ENCODE measurements around the gene NPM1. TPM values are rescaled to one million over a fixed set of nuclear protein-coding genes. Genes with fewer than 3 reads are reported as not detected.
"Not testable (repeated sequence)": the region's sequence is repeated elsewhere in the genome, so short reads cannot be mapped to it uniquely, and the experiment has no call there.

Gene NPM1
- total and polyA plus RNA-seq, 4 experiments from 2014 or later = 595 to 892 (median 817) TPM

GRCh38 chr5:171391996-171392577 is 4.4 kb downstream of the NPM1 start:
- POLR2A ChIA-PET (ENCODE audit: partially characterized antibody) = interaction anchor here (0.8 kb wide), 1 partner anchor 17 kb away, joined by 3 read pairs; no protein-coding TSS in a partner anchor
- peak overlapping the region in 2 of 7 donors; percentile 15 to 95 for H3K27ac Mint-ChIP-seq
- peaks cover 40 to 86% of the 10 kb centered on the region in 2 donors for H3K36me3 Mint-ChIP-seq
- Histone ChIP-seq H3K27ac (ENCODE audit: low read depth, low read length) (no peak overlapping the region), H3K4me1 (ENCODE audit: insufficient read depth, low read length) (peaks cover 74% of the 10 kb centered on the region), H3K27me3 (ENCODE audit: insufficient read depth, low read length) (no peaks in the 10 kb centered on the region), H3K36me3 (ENCODE audit: insufficient read depth, low read length) (peaks cover 49% of the 10 kb centered on the region), H3K4me3 (ENCODE audit: low read length in 2 of 2) (no peak overlapping the region), H3K9me3 (ENCODE audit: control insufficient read depth in 1 of 2, low read length in 2 of 2) (no peaks in the 10 kb centered on the region)
- H3K4me1 Mint-ChIP-seq = peaks cover 44 to 80% (median 67%) of the 10 kb centered on the region in 4 donors
- intact Hi-C loops (cut with micrococcal nuclease) = no loop called here
- peak overlapping the region in 3 of 8 donors; percentile 7 to 57 (median 21) for H3K4me3 Mint-ChIP-seq
- CTCF ChIA-PET (ENCODE audit: partially characterized antibody) = interaction anchor here (0.6 to 1.8 kb wide), 2 partner anchors 17 to 1380 kb away, joined by 3 to 5 read pairs; no protein-coding TSS in a partner anchor
- H3K9me3 Mint-ChIP-seq = peaks cover 0 to 10% (median 0%) of the 10 kb centered on the region in 8 donors
- peaks cover 0 to 3% of the 10 kb centered on the region in 2 donors for H3K27me3 Mint-ChIP-seq
- DNase-seq = no peak

GRCh38 chr5:171392585-171393159 is 5.0 kb downstream of the NPM1 start:
- Mint-ChIP-seq H3K9me3 (peaks cover 0 to 7% (median 0%) of the 10 kb centered on the region in 8 donors), H3K4me1 (peaks cover 47 to 80% (median 68%) of the 10 kb centered on the region in 4 donors), H3K36me3 (peaks cover 44 to 85% of the 10 kb centered on the region in 2 donors), H3K4me3 (peak overlapping the region in 3 of 8 donors; percentile 34 to 67 (median 36)), H3K27ac (peak overlapping the region in 6 of 7 donors; percentile 6 to 95 (median 64)), H3K27me3 (no peaks in the 10 kb centered on the region)
- Histone ChIP-seq H3K27ac (ENCODE audit: low read depth, low read length) (no peak overlapping the region), H3K27me3 (ENCODE audit: insufficient read depth, low read length) (no peaks in the 10 kb centered on the region), H3K36me3 (ENCODE audit: insufficient read depth, low read length) (peaks cover 54% of the 10 kb centered on the region), H3K4me1 (ENCODE audit: insufficient read depth, low read length) (peaks cover 80% of the 10 kb centered on the region), H3K9me3 (ENCODE audit: control insufficient read depth in 1 of 2, low read length in 2 of 2) (no peaks in the 10 kb centered on the region), H3K4me3 (ENCODE audit: low read length in 2 of 2) (no peak overlapping the region)
- ChIA-PET CTCF (ENCODE audit: partially characterized antibody) (interaction anchor here (0.6 to 1.8 kb wide), 4 partner anchors 13 to 1379 kb away, joined by 3 to 5 read pairs (median 4); partner anchors contain the start of gene FGF18), POLR2A (ENCODE audit: partially characterized antibody) (interaction anchor here (0.8 to 1.1 kb wide), 3 partner anchors 17 to 614 kb away, joined by 3 to 4 read pairs (median 3); no protein-coding TSS in a partner anchor)
- DNase-seq = no peak
- intact Hi-C loops (cut with micrococcal nuclease) = no loop called here

- ChIA-PET CTCF (ENCODE audit: partially characterized antibody) (no interaction called here), POLR2A (ENCODE audit: partially characterized antibody) (no interaction called here)
- DNase-seq = no peak
- Mint-ChIP-seq H3K36me3 (peaks cover 58 to 86% of the 10 kb centered on the region in 2 donors), H3K27me3 (no peaks in the 10 kb centered on the region), H3K27ac (peak overlapping the region in 1 of 7 donors; percentile 15), H3K4me1 (peaks cover 38 to 80% (median 61%) of the 10 kb centered on the region in 4 donors), H3K9me3 (no peaks in the 10 kb centered on the region), H3K4me3 (no peak overlapping the region)
- no peaks in the 10 kb centered on the region for H3K27me3 ChIP-seq (ENCODE audit: insufficient read depth, low read length)
- no peaks in the 10 kb centered on the region for H3K9me3 ChIP-seq (ENCODE audit: control insufficient read depth in 1 of 2, low read length in 2 of 2)
- peaks cover 74% of the 10 kb centered on the region for H3K4me1 ChIP-seq (ENCODE audit: insufficient read depth, low read length)
- H3K36me3 ChIP-seq (ENCODE audit: insufficient read depth, low read length) = peaks cover 64% of the 10 kb centered on the region
- H3K27ac ChIP-seq (ENCODE audit: low read depth, low read length) = no peak overlapping the region
- no peak overlapping the region for H3K4me3 ChIP-seq (ENCODE audit: low read length in 2 of 2)
- intact Hi-C loops (cut with micrococcal nuclease) = no loop called here
Observed at GRCh38 chr5:171395042-171395441, 7.4 kb downstream of the NPM1 start.

GRCh38 chr5:171396583-171396982 is 8.9 kb downstream of the NPM1 start:
- H3K4me1 ChIP-seq (ENCODE audit: insufficient read depth, low read length) = peaks cover 63% of the 10 kb centered on the region
- Mint-ChIP-seq H3K4me1 (peaks cover 27 to 73% (median 50%) of the 10 kb centered on the region in 4 donors), H3K27ac (peak overlapping the region in 2 of 7 donors; percentile 46 to 84), H3K4me3 (peak overlapping the region in 1 of 8 donors; percentile 34), H3K36me3 (peaks cover 59 to 89% of the 10 kb centered on the region in 2 donors)
- H3K27me3 ChIP-seq (ENCODE audit: insufficient read depth, low read length); H3K9me3 ChIP-seq (ENCODE audit: control insufficient read depth in 1 of 2, low read length in 2 of 2); intact Hi-C loops (cut with micrococcal nuclease); H3K27me3 Mint-ChIP-seq; H3K27ac ChIP-seq (ENCODE audit: low read depth, low read length); CTCF ChIA-PET (ENCODE audit: partially characterized antibody); DNase-seq; POLR2A ChIA-PET (ENCODE audit: partially characterized antibody); H3K4me3 ChIP-seq (ENCODE audit: low read length in 2 of 2); H3K9me3 Mint-ChIP-seq: not testable (repeated sequence)
- H3K36me3 ChIP-seq (ENCODE audit: insufficient read depth, low read length) = peaks cover 79% of the 10 kb centered on the region

GRCh38 chr5:171397190-171397589 is 9.5 kb downstream of the NPM1 start:
- no peak overlapping the region for H3K4me3 Mint-ChIP-seq
- H3K36me3 Mint-ChIP-seq = peaks cover 61 to 89% of the 10 kb centered on the region in 2 donors
- peaks cover 30 to 70% (median 47%) of the 10 kb centered on the region in 4 donors for H3K4me1 Mint-ChIP-seq

GRCh38 chr5:171397599-171397998 is 9.9 kb downstream of the NPM1 start:
- Histone ChIP-seq H3K27ac (ENCODE audit: low read depth, low read length) (no peak overlapping the region), H3K27me3 (ENCODE audit: insufficient read depth, low read length) (no peaks in the 10 kb centered on the region), H3K4me1 (ENCODE audit: insufficient read depth, low read length) (peaks cover 54% of the 10 kb centered on the region), H3K9me3 (ENCODE audit: control insufficient read depth in 1 of 2, low read length in 2 of 2) (no peaks in the 10 kb centered on the region), H3K36me3 (ENCODE audit: insufficient read depth, low read length) (peaks cover 76% of the 10 kb centered on the region), H3K4me3 (ENCODE audit: low read length in 2 of 2) (no peak overlapping the region)
- Mint-ChIP-seq H3K27ac (peak overlapping the region in 1 of 7 donors; percentile 46), H3K27me3 (no peaks in the 10 kb centered on the region), H3K4me3 (no peak overlapping the region), H3K36me3 (peaks cover 58 to 85% of the 10 kb centered on the region in 2 donors), H3K4me1 (peaks cover 30 to 65% (median 44%) of the 10 kb centered on the region in 4 donors), H3K9me3 (no peaks in the 10 kb centered on the region)
- CTCF ChIA-PET (ENCODE audit: partially characterized antibody) = no interaction called here
- intact Hi-C loops (cut with micrococcal nuclease) = no loop called here
- no peak for DNase-seq
- POLR2A ChIA-PET (ENCODE audit: partially characterized antibody) = no interaction called here

More at GRCh38 chr5:171397190-171397589, 9.5 kb downstream of the NPM1 start:
- H3K27me3 ChIP-seq (ENCODE audit: insufficient read depth, low read length) = no peaks in the 10 kb centered on the region
- CTCF ChIA-PET (ENCODE audit: partially characterized antibody) = no interaction called here
- no peaks in the 10 kb centered on the region for H3K9me3 Mint-ChIP-seq
- intact Hi-C loops (cut with micrococcal nuclease) = no loop called here
- POLR2A ChIA-PET (ENCODE audit: partially characterized antibody) = no interaction called here
- peaks cover 79% of the 10 kb centered on the region for H3K36me3 ChIP-seq (ENCODE audit: insufficient read depth, low read length)
- peak overlapping the region in 2 of 7 donors; percentile 15 to 46 for H3K27ac Mint-ChIP-seq
- no peaks in the 10 kb centered on the region for H3K9me3 ChIP-seq (ENCODE audit: control insufficient read depth in 1 of 2, low read length in 2 of 2)
- H3K4me1 ChIP-seq (ENCODE audit: insufficient read depth, low read length) = peaks cover 58% of the 10 kb centered on the region
- DNase-seq = no peak
- H3K27me3 Mint-ChIP-seq = no peaks in the 10 kb centered on the region
- H3K4me3 ChIP-seq (ENCODE audit: low read length in 2 of 2) = no peak overlapping the region
- H3K27ac ChIP-seq (ENCODE audit: low read depth, low read length) = no peak overlapping the region

- H3K27ac ChIP-seq (ENCODE audit: low read depth, low read length); H3K27me3 Mint-ChIP-seq; intact Hi-C loops (cut with micrococcal nuclease); H3K9me3 ChIP-seq (ENCODE audit: control insufficient read depth in 1 of 2, low read length in 2 of 2); CTCF ChIA-PET (ENCODE audit: partially characterized antibody); H3K4me3 ChIP-seq (ENCODE audit: low read length in 2 of 2); H3K9me3 Mint-ChIP-seq; H3K27me3 ChIP-seq (ENCODE audit: insufficient read depth, low read length); DNase-seq: not testable (repeated sequence)
- Histone ChIP-seq H3K36me3 (ENCODE audit: insufficient read depth, low read length) (peaks cover 65% of the 10 kb centered on the region), H3K4me1 (ENCODE audit: insufficient read depth, low read length) (peaks cover 43% of the 10 kb centered on the region)
- Mint-ChIP-seq H3K27ac (peak overlapping the region in 2 of 7 donors; percentile 1 to 20), H3K36me3 (peaks cover 51 to 76% of the 10 kb centered on the region in 2 donors), H3K4me3 (peak overlapping the region in 1 of 8 donors; percentile 17), H3K4me1 (peaks cover 24 to 56% (median 35%) of the 10 kb centered on the region in 4 donors)
- POLR2A ChIA-PET (ENCODE audit: partially characterized antibody) = interaction anchor here (1.3 kb wide), 1 partner anchor 12 kb away, joined by 3 read pairs; no protein-coding TSS in a partner anchor
Observed at GRCh38 chr5:171398660-171399059, 11.0 kb downstream of the NPM1 start.
